Choroid plexus epithelial cell (primary cell): ENCODE measurements around the gene TMBIM1.
"Not testable (repeated sequence)": the region's sequence is repeated elsewhere in the genome, so short reads cannot be mapped to it uniquely, and the experiment has no call there.

Experiments
- DNase-seq: peaks from one replicate; pipeline ENCODE4 v3.0.0-alpha.2; 2010; ENCODE audit warnings: low read depth
- H3K4me3 ChIP-seq: 2 replicates; pipeline ENCODE4 v1.5.1; 2011; ENCODE audit warnings: low read depth, mild to moderate bottlenecking, control low read depth, low read length, moderate library complexity
- CTCF ChIP-seq: conservative IDR thresholded peaks from 2 replicates; pipeline ENCODE4 v1.5.1; 2011; ENCODE audit warnings: low read depth, mild to moderate bottlenecking, control low read depth, inconsistent platforms, low read length, moderate library complexity

TMBIM1 gene

GRCh38 chr2:218317835-218318234 is 25.5 kb upstream of the TMBIM1 start:
- no peak for DNase-seq
- TF ChIP-seq CTCF = no peak
- no peak overlapping the region for H3K4me3 ChIP-seq

- DNase-seq = no peak
- H3K4me3 ChIP-seq = no peak overlapping the region
- no peak for TF ChIP-seq CTCF
Observed at GRCh38 chr2:218317303-218317630, 25.0 kb upstream of the TMBIM1 start.

- no peak overlapping the region for H3K4me3 ChIP-seq
- TF ChIP-seq CTCF = no peak
- DNase-seq = no peak
Observed at GRCh38 chr2:218315397-218315796, 23.1 kb upstream of the TMBIM1 start.

GRCh38 chr2:218314764-218315163 is 22.5 kb upstream of the TMBIM1 start:
- H3K4me3 ChIP-seq = not testable (repeated sequence)

GRCh38 chr2:218313356-218313755 is 21.1 kb upstream of the TMBIM1 start:
- H3K4me3 ChIP-seq = no peak overlapping the region
- no peak for TF ChIP-seq CTCF
- no peak for DNase-seq

More at GRCh38 chr2:218314764-218315163, 22.5 kb upstream of the TMBIM1 start:
- DNase-seq = not testable (repeated sequence)

- TF ChIP-seq CTCF = no peak
- DNase-seq = no peak
- H3K4me3 ChIP-seq = no peak overlapping the region
Observed at GRCh38 chr2:218312267-218312756, 20.0 kb upstream of the TMBIM1 start.

- DNase-seq, H3K4me3 ChIP-seq: not testable (repeated sequence)
Observed at GRCh38 chr2:218311541-218312266, 19.4 kb upstream of the TMBIM1 start.

GRCh38 chr2:218310853-218311540 is 18.7 kb upstream of the TMBIM1 start:
- TF ChIP-seq CTCF = no peak
- DNase-seq = no peak
- no peak overlapping the region for H3K4me3 ChIP-seq
